Left ventricle myocardium inferior (tissue), 1 donor: ENCODE data around the gene HOGA1. TPM values are rescaled to one million over a fixed set of nuclear protein-coding genes. Genes with fewer than 3 reads are reported as not detected.
A peak's percentile ranks its signal among the peaks of the same experiment; 100 is the strongest.

Experiments
- DNase-seq: peaks from one replicate; pipeline ENCODE4 v3.0.0-alpha.2; 2020
- H3K27ac ChIP-seq: fragments of 200-600 bp; replicated peaks from 2 replicates; pipeline ENCODE4 v1.8.0; 2021
- H3K27me3 ChIP-seq: fragments of 200-600 bp; 2 replicates; pipeline ENCODE4 v1.8.0; 2021; ENCODE audit warnings: low read depth
- H3K36me3 ChIP-seq: fragments of 200-600 bp; 2 replicates; pipeline ENCODE4 v1.8.0; 2021
- H3K4me1 ChIP-seq: fragments of 200-600 bp; 2 replicates; pipeline ENCODE4 v1.8.0; 2021
- H3K4me3 ChIP-seq: fragments of 200-600 bp; 2 replicates; pipeline ENCODE4 v1.8.0; 2021; ENCODE audit warnings: mild to moderate bottlenecking, moderate library complexity
- H3K9me3 ChIP-seq: fragments of 200-600 bp; replicated peaks from 2 replicates; pipeline ENCODE4 v1.8.0; 2021
- intact Hi-C: fragments of 100-400 bp; cut with micrococcal nuclease; formaldehyde crosslinking; loops from one replicate; pipeline ENCODE4 v1.11.0; 2022
- total RNA-seq: library from RNA; stranded (reverse); fragmentation: NEBNext Ultra II Directional; extraction: Animal tissue kit (Norgen Biotek cat#: 25700); gene quantifications from one replicate; pipeline ENCODE4 v1.2.1, GENCODE V29; 2021
- TF ChIP-seq, protein P1 (sequence below): fragments of 200-600 bp; IDR thresholded peaks from 2 replicates; pipeline ENCODE4 v1.8.0; 2021; ENCODE audit warnings: antibody characterized with exemption, mild to moderate bottlenecking, borderline replicate concordance
- donor health status: DM: no; HTN: yes; CAD: no; lungs with severe emphysema.

HOGA1 gene
- total RNA-seq, 1 donor from 2014 or later, result 47.1 TPM

DNA sequence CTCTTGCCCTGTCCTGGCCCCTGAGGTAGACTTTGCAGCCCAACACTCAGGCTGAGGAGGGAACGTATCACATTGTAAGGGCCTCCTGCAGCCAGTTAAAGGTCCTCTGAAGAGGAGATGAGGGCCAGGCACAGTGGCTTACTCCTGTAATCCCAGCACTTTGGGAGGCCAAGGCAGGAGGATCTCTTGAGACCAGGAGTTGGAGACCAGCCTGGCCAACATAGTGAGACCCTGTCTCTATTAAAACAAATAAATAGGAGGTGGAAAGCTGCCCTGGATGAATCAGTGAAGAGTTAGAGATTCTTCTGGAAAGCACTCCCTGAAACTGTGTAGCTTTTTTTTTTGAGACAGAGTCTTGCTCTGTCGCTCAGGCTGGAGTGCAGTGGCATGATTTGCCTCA lies 3.0 kb downstream of the HOGA1 start:
- intact Hi-C loops, result no loop called here
- no peak for DNase-seq

GRCh38 chr10:97589479-97589878 lies 5.3 kb downstream of the HOGA1 start, which contains the start of gene C10orf62:
Gene C10orf62, plus strand, starts transcription at chr10:97589721. Its CDS starts 177 bp downstream, at chr10:97589898.
- TF ChIP-seq, protein P1, sequence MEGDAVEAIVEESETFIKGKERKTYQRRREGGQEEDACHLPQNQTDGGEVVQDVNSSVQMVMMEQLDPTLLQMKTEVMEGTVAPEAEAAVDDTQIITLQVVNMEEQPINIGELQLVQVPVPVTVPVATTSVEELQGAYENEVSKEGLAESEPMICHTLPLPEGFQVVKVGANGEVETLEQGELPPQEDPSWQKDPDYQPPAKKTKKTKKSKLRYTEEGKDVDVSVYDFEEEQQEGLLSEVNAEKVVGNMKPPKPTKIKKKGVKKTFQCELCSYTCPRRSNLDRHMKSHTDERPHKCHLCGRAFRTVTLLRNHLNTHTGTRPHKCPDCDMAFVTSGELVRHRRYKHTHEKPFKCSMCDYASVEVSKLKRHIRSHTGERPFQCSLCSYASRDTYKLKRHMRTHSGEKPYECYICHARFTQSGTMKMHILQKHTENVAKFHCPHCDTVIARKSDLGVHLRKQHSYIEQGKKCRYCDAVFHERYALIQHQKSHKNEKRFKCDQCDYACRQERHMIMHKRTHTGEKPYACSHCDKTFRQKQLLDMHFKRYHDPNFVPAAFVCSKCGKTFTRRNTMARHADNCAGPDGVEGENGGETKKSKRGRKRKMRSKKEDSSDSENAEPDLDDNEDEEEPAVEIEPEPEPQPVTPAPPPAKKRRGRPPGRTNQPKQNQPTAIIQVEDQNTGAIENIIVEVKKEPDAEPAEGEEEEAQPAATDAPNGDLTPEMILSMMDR, result no peak
- Histone ChIP-seq H3K27me3 (no peaks in the 10 kb centered on the region), H3K4me1 (peaks cover 31% of the 10 kb centered on the region), H3K9me3 (no peaks in the 10 kb centered on the region), H3K36me3 (no peaks in the 10 kb centered on the region), H3K4me3 (no peak within 1 kb of the TSS), H3K27ac (peak within 1 kb of the TSS; percentile 16)
- no peak for DNase-seq
- intact Hi-C loops, result no loop called here

More for the DNA sequence above, 3.0 kb downstream of the HOGA1 start:
- Histone ChIP-seq H3K4me1 (peaks cover 25% of the 10 kb centered on the region), H3K27me3 (no peaks in the 10 kb centered on the region), H3K9me3 (no peaks in the 10 kb centered on the region), H3K27ac (peak overlapping the region; percentile 94), H3K4me3 (no peak overlapping the region), H3K36me3 (no peaks in the 10 kb centered on the region)
- TF ChIP-seq, protein P1, result no peak

GRCh38 chr10:97590082-97590747 lies 6.0 kb downstream of the HOGA1 start:
- no peak overlapping the region for H3K4me3 ChIP-seq
- no peak overlapping the region for H3K27ac ChIP-seq
- H3K9me3 ChIP-seq, result no peaks in the 10 kb centered on the region
- intact Hi-C loops, result no loop called here
- peaks cover 33% of the 10 kb centered on the region for H3K4me1 ChIP-seq
- H3K36me3 ChIP-seq, result no peaks in the 10 kb centered on the region
- TF ChIP-seq, protein P1, result no peak
- H3K27me3 ChIP-seq, result no peaks in the 10 kb centered on the region
- no peak for DNase-seq

DNA sequence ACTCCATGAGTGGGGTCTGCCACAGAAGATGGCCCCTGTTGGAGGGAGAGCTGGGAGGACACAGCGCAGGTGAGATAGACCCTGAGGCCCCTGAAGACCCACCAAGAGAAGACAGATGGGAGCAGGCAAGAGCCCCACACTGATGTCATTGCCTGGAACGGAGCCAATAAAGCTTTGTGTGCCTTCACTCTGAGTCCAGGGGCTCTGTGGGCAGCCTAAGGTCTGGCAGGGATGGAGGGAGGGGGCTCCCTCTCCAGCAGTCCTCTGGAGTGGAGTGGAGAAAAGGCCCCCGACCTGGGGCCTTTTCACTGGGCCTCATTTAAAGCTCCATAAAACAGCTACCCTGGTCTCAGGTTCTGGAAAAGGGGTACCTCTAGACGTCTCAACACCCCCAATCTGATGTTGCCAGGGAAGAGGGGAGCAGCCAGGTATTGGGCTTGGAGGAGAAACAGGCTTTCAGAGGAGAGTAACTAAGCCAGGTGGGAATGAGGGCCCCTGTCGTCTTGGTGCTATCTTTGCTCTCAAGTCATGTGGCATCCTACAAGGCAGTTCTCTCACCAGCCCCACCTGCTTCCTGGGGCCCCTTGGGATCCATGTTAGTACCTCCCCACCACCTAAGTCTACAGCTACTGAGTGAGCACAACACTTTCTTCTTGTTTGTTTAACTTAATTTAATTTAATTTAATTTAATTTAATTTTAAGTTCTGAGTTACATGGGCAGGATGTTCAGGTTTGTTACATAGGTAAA lies 6.7 kb downstream of the HOGA1 start:
- intact Hi-C loops, result no loop called here
- no peak for DNase-seq
- TF ChIP-seq, protein P1, result no peak

DNA sequence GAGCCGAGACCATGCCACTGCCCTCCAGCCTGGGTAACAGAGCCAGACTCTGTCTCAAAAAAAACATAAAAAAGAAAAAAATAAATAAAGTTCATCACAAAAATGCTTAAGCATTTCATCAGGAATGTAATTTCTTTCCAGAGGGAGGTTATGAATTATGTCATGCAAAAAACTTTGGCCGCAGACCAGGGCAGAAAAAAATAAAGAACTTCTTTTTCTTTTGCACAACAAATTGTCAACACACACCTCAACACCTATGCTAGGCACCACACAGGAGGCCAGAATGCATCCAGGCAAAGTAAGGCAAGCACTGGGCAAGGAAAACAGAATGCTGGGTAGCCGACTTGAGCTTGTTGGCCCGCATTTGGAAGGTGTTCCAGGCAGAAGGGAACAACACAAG lies 9.2 kb downstream of the HOGA1 start:
- TF ChIP-seq, protein P1, result no peak
- intact Hi-C loops, result no loop called here
- no peaks in the 10 kb centered on the region for H3K27me3 ChIP-seq
- H3K4me1 ChIP-seq, result peaks cover 44% of the 10 kb centered on the region
- H3K27ac ChIP-seq, result peak overlapping the region; percentile 93
- no peaks in the 10 kb centered on the region for H3K9me3 ChIP-seq
- no peak for DNase-seq
- no peaks in the 10 kb centered on the region for H3K36me3 ChIP-seq
- H3K4me3 ChIP-seq, result no peak overlapping the region

More for the DNA sequence above, 6.7 kb downstream of the HOGA1 start:
- H3K4me1 ChIP-seq, result peaks cover 36% of the 10 kb centered on the region
- no peaks in the 10 kb centered on the region for H3K36me3 ChIP-seq
- H3K9me3 ChIP-seq, result no peaks in the 10 kb centered on the region
- H3K4me3 ChIP-seq, result no peak overlapping the region
- H3K27ac ChIP-seq, result no peak overlapping the region
- H3K27me3 ChIP-seq, result no peaks in the 10 kb centered on the region
